NK-92 (cell line): ENCODE results near the gene PGM2L1.
A peak's percentile ranks its signal among the peaks of the same experiment; 100 is the strongest.
"Not testable (repeated sequence)": the region's sequence is repeated elsewhere in the genome, so short reads cannot be mapped to it uniquely, and the experiment has no call there.

Source experiments
- DNase-seq: peaks from one replicate; lab custom pipeline; 2025; ENCODE audit not compliant: unreplicated experiment; lab: John Stamatoyannopoulos, UW

PGM2L1 gene

DNA sequence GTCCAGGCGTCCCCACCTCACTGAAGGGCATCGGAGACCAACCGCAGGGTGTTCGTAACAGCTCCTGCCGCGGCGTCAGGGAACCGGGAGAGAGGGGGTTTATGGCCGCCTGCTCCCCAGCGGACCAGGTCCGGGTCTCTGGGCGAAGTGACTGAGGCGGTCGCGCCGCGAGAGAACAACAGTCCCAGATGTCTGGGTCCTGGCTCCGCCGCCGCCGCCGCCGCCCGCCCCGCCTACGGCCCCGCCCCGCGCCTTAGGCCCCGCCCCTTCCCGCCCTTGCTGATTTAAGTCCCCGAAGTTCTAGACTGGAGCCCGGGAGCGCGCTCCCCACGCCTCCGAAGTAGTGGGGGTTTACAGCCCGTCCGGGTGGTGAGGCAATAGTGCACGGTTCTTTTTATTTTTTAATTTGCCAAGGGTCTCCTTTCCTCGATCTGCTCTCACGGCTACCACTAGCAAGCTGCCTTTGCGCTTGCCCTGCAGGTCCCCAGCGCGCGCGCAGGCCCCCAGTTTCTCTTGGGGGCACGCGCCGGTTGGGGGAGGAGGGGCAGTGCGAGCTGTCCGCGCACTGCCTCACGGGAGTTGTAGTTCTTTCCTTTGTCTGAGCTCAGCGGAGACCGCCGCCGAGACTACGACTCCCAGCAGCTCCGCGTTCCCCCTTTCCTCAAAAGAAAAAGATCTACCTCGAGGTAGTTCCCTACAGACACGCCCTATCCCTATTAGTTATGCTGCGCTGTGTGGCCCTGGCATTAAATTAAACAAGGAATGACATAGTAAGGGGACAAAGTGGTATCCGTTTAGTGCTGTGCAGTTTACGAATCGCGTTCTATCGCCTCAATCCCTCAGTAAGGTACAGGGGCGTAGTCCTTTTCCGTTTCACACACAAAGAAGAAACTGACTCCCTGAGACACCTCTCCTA is at the start of gene PGM2L1:
Gene PGM2L1 (minus strand): TSS at position 190 of the 916 bp plus-strand sequence. CDS start 272 bp downstream, outside the sequence.
- DNase-seq: peak; percentile 46

DNA sequence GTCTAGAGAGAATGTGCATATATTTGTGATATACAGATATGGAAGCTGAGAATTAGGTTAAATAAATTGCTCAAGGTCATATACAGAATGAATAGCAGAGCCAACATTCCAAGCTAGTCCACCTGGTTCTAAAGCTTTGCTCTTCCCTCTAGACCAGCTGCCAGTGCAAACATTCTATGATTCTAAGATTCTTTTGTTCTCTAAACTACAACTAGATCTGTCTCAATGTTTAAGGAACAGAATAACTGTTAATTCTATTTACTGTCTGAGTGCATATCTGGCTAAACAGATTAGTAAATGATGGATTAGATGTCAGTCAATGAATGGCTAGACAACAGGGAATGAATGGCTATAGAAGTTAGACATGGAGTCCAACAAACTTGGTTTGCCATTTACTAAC is 49.5 kb upstream of the PGM2L1 start:
- DNase-seq: no peak

DNA sequence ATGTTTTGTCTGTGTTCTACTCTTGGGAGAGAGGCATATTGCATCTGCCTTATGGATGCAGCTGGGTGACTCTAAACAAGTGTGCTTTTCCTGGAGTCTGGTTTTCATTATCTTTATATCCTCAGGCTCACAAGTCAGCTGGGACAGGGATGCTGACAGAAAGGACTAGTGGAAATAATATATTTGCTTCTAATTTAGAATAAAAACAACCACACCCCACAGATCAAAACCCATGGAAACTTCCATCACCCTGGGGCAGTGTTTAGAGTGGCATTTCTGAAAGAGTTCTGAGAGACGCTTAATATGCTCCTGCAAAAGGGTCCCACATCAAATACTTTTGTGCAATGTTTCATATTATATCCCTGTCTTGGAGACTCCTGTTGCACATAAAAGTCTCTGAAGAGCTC is 48.3 kb upstream of the PGM2L1 start:
- DNase-seq: no peak

DNA sequence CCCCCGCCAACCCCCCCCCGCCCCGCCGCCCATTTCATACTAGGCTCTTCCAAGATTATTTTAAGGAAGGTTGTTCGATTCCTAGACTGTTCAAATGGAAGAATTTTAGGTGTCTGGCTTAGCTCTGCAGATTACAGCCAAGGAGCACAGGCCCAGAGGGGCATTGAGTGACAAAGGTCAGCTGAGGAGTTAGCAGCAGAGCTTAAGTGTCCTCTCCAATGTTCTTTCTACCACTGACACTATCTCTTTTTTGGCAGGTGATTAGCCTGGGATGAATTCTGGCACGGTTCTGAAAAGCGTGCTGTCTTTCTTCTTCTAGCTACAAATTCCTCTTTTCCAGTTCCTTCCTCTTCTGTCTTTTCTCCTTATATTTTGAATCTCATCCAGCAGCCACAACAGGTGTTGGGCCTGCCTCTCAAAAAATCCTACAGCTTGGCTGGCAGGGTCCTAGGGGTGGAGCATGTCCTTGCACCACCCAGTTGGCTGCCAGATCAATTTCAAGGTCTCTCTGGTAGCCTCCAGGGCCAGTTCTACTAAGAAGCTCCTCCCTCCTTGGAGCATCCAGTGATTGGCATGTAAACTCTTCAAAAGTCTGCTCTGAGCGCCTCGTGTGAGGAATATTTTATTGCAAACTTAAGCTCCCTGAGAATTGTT is 46.1 kb upstream of the PGM2L1 start:
- DNase-seq: no peak

DNA sequence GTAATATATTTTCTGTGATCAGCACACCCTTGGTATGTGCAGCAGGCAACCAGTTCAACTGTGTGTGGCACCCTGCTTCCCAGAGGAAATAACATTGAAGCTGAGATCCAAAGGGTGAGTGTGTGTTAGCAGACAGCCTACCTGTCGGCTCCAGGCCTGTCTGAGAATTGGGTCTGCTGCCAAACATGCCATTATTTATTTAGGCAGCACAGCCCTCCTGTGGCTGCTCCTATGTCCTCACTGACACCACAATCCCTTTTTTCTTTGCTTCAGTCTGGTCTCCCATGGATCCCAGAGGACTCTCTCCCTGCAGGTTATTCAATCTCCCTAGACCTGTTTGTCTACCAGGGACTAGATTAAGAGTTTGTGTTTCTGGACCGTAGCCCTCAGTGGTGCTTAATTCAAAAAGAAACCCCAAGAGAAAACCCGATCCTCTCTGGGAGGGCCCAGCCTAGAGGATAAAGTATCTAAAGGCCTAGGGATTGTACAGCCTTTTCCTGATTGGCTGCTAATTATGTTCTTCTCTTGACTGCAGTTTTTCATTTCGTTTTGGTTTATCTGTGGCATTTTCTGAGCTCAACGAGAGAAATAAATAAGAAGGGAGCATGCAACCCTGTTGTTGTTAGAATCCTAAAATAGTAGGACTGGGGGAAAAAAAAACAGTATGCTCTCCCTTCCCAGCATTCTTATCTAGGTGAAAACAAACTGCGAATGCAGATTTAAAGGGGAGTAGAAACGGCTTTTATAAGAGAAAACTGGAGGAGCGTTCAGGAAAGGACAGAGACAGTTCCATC is 45.0 kb upstream of the PGM2L1 start:
- DNase-seq: no peak

DNA sequence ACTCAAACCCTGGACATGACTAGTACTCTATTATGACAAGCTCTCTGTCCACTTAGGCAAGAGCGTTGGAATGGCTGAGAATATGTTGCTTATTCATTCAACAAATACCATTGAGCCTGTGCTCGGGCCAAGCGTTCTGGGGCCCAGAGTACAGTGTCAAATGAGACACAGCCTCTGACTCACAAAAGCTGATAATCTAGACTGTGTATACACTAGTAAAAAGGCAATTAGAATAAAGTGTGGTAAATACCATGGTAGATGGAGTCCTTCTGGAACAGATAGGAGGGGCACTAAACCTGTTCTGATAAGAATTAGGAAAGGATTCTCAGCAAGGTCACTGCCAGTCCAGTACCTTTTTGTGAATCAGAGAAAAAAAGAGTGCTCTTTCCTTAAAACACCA is 44.4 kb upstream of the PGM2L1 start:
- no peak for DNase-seq

DNA sequence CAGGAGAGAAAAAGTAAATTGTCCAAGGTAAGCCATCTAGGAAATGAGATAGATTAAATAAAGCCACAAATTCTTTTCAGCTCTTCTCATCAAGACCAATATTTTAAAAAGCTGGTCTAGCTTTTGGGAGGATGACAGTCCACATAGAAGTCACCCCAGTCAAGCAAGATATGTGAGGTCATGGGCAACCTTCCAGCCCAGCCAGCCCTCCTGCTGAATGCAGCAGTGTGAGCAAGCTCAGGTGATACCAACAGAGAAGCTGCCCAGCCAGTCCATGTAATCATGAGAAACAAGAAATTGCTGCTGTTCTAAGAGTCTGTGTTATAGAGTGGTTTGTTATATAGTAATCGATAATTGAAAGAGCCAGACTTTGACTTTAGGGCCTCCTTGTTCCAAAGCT is 40.4 kb upstream of the PGM2L1 start:
- DNase-seq: no peak

DNA sequence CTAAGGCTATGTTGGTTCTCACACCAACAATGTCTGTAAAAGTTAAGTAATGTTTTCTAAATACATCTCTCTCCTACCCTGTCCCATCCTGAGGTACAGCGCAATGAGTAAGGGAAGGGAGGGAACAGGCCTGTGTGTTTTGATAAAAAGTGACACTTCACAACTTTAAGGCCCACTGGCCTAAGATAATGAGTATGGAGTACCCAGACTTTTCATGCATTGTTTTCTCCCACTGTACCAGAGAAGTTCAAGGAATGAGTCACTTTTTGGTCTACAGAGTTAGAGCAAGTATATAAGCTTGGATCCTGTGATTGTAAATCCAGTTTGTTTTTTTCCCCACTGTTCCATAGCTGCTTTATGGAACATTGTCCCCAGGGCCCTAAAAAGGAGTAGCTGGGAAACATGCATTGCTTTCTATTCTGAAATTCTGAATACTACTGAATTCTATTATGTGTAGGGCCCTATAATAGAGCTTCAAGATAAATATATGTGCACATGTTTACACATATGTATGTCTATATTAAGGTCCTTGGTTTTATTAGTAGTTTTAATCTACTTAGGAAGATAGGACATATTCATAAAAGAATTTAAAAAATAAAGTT is 39.3 kb upstream of the PGM2L1 start:
- no peak for DNase-seq

DNA sequence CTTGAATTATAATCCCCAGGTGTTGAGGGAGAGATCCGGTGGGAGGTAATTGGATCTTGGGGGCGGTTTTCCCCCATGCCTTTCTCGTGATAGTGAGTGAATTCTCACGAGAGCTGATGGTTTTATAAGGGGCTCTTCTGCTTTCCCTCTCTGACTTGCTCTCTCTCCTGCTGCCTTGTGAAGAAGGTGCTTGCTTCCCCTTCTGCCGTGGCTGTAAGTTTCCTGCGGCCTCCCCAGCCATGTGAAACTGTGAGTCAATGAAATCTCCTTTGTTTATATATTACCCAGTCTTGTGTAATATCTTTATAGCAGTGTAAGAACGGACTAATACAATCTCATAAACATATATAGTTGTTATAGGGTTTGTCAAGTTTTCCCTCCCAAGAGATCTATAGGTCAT is 36.3 kb upstream of the PGM2L1 start:
- no peak for DNase-seq

DNA sequence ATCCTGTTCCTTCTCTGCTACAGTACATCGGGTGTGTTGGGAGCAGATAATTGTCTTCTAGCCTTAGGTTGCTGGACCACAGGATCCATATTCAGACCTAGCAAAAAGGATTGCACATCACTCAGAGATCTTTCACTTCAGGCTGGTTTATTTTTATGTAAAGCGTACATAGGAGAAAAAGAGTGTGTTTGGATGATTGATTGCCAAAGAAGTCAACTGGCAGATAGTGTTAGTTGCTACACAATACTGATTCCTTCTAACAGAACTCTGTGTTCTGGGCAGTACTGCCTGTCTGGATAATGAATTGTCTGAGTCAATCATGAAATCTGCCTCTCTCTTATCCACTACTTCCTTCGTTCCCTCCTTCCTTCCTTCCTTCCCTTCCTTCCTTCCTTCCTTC is 31.0 kb upstream of the PGM2L1 start:
- DNase-seq: no peak

DNA sequence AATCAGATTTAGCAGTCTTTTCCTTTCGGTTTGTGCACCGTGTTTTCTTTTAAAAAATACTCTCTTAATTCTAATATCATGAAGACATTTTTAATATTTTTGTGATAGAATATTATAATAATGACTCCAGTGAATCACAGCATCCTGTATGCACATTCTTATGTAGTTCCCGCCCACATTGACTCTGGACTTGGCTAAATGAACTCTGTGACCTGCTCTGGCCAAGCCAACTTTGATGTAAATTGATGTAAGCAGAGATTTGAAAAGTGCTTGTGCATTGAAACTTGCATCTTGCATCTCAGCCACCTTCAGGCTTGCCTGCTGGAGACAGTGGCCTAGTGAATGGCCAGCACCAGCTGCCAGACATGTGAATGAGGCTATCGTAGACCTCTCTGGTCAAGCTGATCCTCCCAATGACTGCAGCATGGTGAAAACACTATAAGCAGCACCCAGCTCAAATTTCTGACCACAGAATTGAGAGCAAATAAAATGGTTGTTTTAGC is 29.2 kb upstream of the PGM2L1 start:
- no peak for DNase-seq

DNA sequence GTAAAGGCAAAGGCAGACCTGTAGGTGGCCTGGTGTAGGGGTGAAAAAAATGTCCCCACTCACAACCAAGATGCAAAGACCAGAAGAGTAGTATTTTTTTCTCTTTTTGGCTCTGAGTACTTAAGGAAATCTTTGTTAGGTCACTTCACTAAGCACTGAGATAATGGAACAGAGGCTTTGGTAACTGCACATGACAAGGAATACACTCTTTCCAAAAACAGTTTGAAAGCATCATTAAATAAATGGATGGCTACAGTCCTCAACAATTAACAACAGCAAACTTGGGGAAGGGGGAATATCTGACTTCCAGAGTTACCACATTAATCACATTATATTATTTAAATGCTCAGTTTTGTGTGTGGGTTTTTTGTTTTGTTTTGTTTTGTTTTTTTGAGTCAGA is 26.9 kb upstream of the PGM2L1 start:
- DNase-seq: no peak

DNA sequence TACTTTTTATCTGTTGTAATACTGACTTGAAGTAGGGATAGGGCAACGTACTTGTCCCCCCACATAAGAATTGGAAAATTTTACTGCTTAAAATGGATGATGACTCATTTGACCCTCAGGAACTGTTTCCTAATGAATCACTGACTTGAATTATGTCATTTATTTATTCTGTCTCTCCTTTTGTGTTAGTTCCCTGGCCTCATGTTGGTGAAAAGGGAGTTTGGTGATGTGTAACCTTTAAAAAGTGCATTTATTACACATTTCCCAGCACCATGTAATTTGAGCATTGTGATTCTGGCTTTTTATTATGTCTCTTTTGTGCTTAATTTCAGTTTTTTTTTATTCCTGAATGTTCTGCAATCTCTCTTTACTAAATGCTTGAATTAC is 20.3 kb upstream of the PGM2L1 start:
- DNase-seq: no peak

DNA sequence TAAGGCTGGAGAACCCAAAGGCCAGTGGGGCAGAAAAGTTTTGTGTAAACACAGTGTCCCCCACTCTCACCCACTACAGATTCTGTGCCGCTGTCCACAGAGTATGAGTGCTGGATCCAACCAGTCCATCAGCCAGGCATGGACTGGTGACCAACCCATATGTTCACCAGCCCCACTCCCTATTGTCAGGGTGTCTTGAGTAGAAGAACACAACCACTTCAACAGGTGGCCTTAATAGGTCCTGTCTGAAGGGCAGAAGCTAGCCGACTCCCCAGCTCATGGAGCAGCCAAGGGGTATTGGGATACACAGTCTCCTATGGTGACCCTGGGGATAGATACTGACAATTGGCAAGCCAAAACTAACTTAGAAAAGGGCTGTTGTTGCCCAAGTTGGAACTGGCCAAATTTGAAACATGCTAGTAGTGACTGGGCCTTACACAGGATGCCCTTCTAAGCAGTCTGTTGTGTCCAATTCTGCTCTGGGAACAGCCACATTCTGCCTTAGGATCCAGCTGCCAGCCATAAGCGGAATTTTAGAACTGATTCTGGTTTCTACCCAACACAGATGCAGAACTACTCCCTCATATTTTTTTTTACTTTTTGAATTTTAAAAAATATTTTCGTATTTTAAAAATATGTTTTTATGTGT is 19.8 kb upstream of the PGM2L1 start:
- no peak for DNase-seq

DNA sequence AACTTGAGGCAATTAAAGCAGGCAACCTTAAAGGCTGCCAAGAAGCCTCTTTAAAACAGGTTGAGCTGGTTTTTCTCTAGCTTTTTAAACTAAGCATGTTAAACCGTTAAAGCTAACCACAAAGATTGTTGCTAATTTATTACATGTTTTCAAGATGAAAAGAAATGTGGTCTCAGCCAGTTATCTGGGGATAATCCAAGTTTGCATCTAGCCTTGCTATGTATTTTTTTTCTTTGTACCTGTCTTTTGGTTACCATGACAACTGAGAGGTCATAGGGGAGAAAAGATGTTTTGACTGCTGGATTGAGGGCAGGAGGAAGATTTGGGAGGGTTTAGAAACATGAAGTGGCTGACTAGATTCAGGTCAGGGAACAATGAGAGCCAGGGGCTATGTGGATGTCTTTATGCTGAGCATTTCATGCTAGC is 19.2 kb upstream of the PGM2L1 start:
- no peak for DNase-seq

DNA sequence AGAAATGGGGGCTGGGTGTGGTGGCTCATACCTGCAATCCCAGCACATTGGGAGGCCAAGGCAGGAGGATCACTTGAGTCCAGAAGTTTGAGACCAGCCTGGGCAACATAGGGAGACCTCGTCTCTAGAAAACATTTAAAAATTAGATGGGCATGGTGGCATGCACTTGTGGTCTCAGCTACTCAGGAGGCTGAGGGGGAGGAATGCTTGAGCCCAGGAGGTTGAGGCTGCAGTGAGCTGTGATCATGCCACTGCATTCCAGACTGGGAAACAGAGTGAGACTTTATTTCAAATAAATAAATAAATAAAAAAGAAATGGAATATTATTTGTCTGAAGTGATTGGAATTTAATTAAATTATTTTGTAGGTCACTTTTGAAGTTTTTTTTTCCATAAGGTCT is 18.7 kb upstream of the PGM2L1 start:
- not testable (repeated sequence) for DNase-seq

DNA sequence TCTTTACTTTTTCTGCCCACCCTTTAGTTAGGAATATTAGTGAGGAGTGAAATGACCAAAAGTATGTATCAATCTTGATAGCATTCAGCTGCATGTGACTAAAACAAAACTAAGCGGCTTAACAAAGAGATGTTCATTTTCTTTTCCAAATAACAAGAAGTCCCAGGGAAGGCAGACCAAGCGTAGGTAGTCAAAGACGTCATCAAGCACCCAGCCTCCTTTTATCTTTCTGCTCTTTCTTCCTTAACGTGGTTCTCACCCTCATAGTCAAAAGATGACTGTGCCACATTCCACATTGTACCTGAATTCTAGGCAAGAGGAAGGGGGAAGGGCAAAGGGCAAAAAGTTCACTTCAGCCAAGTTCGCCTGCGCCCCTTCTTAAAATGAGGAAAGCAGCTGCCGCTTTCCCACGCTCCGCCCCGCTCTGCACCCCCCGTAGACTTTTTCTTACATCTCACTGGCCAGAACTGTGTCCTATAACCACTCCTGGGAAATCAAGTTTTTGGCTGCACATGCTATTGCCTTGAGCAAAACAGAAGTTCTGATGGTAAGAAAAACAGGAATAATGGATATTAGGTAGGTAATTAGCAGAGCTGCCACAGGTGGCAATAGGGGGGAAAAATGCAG is 14.6 kb upstream of the PGM2L1 start:
- no peak for DNase-seq

DNA sequence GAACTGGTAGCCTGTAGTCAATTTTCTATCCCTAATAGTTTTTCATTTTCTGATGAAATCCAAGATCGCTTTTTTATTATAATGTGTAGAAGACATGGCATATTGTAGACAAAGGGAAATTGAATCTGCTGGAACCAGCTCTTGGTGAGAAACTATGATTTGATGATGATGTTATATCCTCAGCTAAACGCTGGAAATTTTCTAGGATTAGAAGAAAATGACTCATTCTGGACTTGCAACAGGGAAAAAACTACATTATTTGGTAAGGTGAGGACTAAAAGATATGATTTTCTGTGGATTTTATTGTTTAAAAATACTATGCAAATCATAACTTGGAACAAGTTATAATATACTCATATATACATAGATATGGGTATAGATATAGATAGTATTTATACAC is 14.1 kb upstream of the PGM2L1 start:
- no peak for DNase-seq

DNA sequence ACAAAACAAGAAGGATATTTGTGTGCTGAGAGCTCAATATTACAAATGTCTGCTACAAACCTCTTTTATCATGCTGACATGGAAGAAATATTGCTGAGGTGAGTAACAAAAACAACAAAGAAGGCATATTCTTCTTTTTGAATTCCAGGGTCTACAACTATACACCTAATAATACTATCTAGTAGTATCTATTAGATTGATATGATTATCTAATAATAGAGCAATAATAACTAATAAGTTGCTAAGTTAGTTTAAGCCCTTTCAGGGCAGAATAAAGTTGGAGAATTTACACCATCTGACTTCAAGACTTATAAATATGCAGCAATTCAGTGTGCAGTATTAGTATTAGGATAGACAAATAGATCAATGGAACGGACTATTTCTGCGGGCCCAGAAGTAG is 11.4 kb upstream of the PGM2L1 start:
- no peak for DNase-seq
